GM19397 (cell line): ENCODE data around the gene MRPS6.

Source experiments
- ATAC-seq: cut with Tn5 transposase; IDR thresholded peaks from one replicate; pipeline ENCODE4 v1.9.1; 2021; ENCODE audit warnings: mild to moderate bottlenecking, moderate library complexity; ENCODE audit not compliant: unreplicated experiment

MRPS6 gene

GRCh38 chr21:34130716-34130985 is 57.3 kb downstream of the MRPS6 start:
- ATAC-seq = no peak

- no peak for ATAC-seq
Measured at GRCh38 chr21:34131586-34131985, 58.2 kb downstream of the MRPS6 start.

GRCh38 chr21:34132202-34132601 is 58.8 kb downstream of the MRPS6 start:
- ATAC-seq = no peak

- no peak for ATAC-seq
Measured at GRCh38 chr21:34132926-34133325, 59.5 kb downstream of the MRPS6 start.

- no peak for ATAC-seq
Measured at GRCh38 chr21:34133392-34133791, 60.0 kb downstream of the MRPS6 start.

GRCh38 chr21:34133802-34134201 is 60.4 kb downstream of the MRPS6 start:
- ATAC-seq = no peak

- no peak for ATAC-seq
Measured at GRCh38 chr21:34135330-34135729, 62.0 kb downstream of the MRPS6 start.

GRCh38 chr21:34141373-34141772 is 68.0 kb downstream of the MRPS6 start:
- no peak for ATAC-seq

GRCh38 chr21:34143685-34144182 is 70.4 kb downstream of the MRPS6 start:
- no peak for ATAC-seq

GRCh38 chr21:34144224-34144623 is 70.8 kb downstream of the MRPS6 start:
- no peak for ATAC-seq

- no peak for ATAC-seq
Measured at GRCh38 chr21:34147792-34148418, 74.5 kb downstream of the MRPS6 start.

GRCh38 chr21:34148419-34148804 is 75.0 kb downstream of the MRPS6 start:
- ATAC-seq = no peak

- ATAC-seq = no peak
Measured at GRCh38 chr21:34148826-34149558, 75.6 kb downstream of the MRPS6 start.

GRCh38 chr21:34152500-34152899 is 79.1 kb downstream of the MRPS6 start:
- ATAC-seq = no peak

GRCh38 chr21:34154878-34155277 is 81.5 kb downstream of the MRPS6 start:
- ATAC-seq = no peak

- ATAC-seq = no peak
Measured at GRCh38 chr21:34156957-34157356, 83.6 kb downstream of the MRPS6 start.

GRCh38 chr21:34157521-34157920 is 84.1 kb downstream of the MRPS6 start:
- ATAC-seq = no peak

- no peak for ATAC-seq
Measured at GRCh38 chr21:34158866-34159835, 85.8 kb downstream of the MRPS6 start.

- ATAC-seq = no peak
Measured at GRCh38 chr21:34166468-34166867, 93.1 kb downstream of the MRPS6 start.

GRCh38 chr21:34170886-34171285 is 97.5 kb downstream of the MRPS6 start:
- no peak for ATAC-seq

- no peak for ATAC-seq
Measured at GRCh38 chr21:34174470-34174869, 101.1 kb downstream of the MRPS6 start.

GRCh38 chr21:34176448-34176847 is 103.1 kb downstream of the MRPS6 start:
- ATAC-seq = no peak
